HG03354 (cell line): Measurements from ENCODE around the gene SLC5A11.

Experiments used
- ATAC-seq: cut with Tn5 transposase; IDR thresholded peaks from one replicate; pipeline ENCODE4 v1.9.1; 2021; ENCODE audit warnings: mild to moderate bottlenecking; ENCODE audit not compliant: unreplicated experiment, poor library complexity, severe bottlenecking

Gene SLC5A11

GRCh38 chr16:24915019-24915418 lies 69.3 kb downstream of the SLC5A11 start:
- no peak for ATAC-seq

GRCh38 chr16:24915576-24915975 lies 69.8 kb downstream of the SLC5A11 start:
- no peak for ATAC-seq

GRCh38 chr16:24917236-24917635 lies 71.5 kb downstream of the SLC5A11 start:
- ATAC-seq = no peak

DNA sequence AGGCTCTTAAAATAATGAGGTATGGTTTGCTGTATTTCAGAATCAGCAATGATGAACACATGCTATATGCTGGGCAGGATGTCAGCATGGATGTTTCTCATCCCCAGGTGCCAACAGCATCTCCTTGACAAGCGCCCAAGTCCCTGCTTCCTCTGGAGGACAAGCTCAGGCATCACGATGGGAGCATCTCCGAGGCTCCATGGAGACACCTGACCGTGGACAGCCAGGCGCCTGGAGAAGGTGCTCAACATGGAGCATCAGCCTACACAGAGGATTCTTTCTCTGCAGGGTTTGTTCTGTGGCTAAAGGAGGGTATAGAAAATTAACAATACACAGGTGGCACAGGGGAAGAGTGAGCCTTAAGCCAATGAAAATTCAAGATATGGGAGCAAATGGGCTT lies 72.1 kb downstream of the SLC5A11 start:
- ATAC-seq = no peak

DNA sequence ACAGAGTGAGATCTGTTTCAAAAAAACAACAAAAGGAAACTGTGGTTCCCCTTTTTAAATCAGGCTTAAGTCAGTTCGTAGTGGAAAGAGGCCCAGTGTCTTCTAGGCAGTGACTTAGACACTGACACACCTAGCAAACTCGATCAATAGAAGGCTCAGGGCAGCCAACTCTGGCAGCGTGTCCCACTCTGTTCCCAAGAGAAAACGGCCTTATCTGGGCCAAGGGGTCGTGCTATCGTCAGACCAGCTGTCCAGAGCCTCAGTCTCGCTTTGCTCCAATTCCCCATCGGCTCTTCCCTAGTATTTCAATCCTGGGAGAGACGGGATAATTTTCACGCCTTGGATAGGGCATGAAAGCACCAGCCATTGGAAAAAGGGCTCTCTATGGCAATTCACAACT lies 72.9 kb downstream of the SLC5A11 start:
- ATAC-seq = no peak

GRCh38 chr16:24919536-24919935 lies 73.8 kb downstream of the SLC5A11 start:
- ATAC-seq = no peak

DNA sequence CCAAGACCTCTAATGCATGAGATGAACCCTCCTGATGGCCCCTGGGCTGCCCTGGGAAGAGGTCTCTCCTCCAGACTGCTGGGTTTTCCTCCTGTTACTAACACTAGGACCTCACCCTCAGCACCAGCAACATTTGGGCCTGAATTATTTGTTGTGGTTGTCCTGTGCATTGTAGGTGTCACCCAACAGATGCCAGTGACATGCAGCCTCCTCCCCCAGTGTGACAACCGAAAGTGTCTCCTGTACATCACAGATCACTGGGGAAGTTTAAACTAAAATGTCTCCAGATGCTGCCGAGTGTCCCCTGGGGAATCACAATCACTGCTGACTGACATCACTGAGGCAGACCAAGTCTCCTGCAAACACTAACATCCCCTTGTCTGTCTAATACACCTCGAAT lies 74.8 kb downstream of the SLC5A11 start:
- no peak for ATAC-seq

GRCh38 chr16:24921229-24921628 lies 75.5 kb downstream of the SLC5A11 start:
- ATAC-seq = no peak

DNA sequence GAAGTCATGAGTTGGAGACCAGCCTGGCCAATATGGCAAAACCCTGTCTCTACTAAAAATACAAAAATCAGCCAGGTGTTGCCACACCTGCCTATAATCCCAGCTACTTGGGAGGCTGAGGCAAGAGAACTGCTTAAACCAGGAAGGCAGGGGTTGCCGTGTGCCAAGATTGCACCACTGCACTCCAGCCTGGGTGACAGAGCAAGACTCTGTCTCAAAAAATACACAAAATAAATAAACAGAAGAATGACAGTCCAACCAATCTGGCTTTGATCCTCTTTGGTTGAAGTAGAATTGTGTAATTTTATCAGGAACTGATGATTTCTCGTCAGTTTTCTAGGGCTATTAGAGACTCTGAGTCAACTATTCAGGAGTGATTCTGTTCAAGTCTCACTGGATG lies 79.4 kb downstream of the SLC5A11 start:
- ATAC-seq = no peak

GRCh38 chr16:24929409-24929808 lies 83.6 kb downstream of the SLC5A11 start:
- no peak for ATAC-seq

GRCh38 chr16:24930440-24930839 lies 84.7 kb downstream of the SLC5A11 start:
- ATAC-seq = no peak

- no peak for ATAC-seq
These were observed 85.3 kb downstream of the SLC5A11 start for GRCh38 chr16:24931091-24931490.

GRCh38 chr16:24935336-24935735 lies 89.6 kb downstream of the SLC5A11 start:
- ATAC-seq = no peak

GRCh38 chr16:24936151-24936550 lies 90.4 kb downstream of the SLC5A11 start:
- no peak for ATAC-seq

- no peak for ATAC-seq
These were observed 93.5 kb downstream of the SLC5A11 start for GRCh38 chr16:24939224-24939623.

DNA sequence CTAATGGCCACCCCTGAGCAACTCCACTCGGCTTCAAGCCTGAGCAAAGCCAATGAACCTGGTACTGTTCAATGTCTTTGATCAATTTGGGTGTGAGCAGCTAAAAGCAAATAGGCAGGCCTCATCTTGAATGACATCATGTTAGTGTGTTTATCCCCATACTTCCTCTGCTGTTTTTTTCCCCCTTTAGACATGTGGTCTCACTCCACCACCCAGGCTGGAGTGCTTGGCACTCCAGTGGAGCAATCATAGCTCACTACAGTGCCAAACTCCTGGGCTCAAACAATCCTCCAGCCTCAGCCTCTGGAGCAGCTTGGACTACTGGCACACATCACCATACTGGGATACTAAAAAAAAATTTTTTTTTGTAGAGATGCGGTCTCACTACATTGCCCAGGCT lies 94.0 kb downstream of the SLC5A11 start:
- no peak for ATAC-seq

DNA sequence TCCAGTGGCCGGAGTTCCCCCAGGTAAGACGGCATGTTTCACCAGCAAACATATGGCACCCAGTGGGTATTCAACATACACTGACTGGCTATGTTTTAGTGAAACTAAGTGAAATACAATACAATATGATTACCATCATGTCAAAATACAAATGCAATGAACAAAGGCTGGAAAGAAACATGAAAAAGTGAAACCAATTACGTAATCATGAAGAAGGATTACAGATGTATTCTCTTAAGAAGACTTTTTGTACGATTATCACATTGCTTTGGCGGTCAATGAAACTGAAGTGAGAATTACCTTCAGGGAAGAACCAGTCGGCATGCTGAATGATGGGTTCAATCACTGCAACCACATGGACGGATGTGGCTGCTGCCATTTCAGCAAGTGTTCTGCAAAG lies 97.7 kb downstream of the SLC5A11 start:
- ATAC-seq = no peak

- ATAC-seq = no peak
These were observed 98.4 kb downstream of the SLC5A11 start for GRCh38 chr16:24944206-24944605.

DNA sequence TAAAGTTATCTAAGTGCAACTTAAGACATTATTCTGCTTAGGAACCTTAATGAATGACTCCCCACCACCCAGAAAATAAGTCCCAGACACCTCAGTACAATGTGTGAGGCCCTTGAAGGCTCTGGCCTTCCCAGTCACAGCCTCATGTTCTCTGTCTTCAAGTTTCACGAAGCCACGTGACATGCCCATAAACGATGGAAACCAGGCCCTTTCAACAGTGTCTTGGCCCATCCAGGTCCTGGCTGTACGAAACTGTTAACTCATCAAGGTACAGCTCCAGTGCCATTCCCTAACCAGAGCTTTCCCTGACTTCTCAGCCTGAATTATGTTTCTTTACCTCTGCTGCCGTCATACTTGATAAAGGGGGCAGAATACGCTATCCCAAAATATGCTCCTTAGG lies 100.4 kb downstream of the SLC5A11 start:
- ATAC-seq = no peak

GRCh38 chr16:24950275-24950674 lies 104.5 kb downstream of the SLC5A11 start:
- ATAC-seq = no peak

DNA sequence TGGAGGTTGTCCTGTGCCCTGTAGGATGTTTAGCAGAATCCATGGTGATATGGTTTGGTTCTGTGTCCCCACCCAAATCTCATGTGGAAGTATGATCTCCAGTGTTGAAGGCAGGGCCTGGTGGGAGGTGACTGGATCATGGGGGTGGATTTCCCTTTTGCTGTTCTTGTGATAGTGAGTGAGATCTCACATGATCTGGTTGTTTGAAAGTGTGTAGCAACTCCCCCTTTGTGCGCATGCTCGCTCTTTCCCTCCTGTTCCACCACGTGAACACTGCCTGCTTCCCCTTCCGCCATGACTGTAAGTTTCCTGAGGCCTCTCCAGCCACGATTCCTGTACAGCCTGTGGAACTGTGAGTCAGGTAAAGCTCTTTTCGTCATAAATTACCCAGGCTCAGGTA lies 107.5 kb downstream of the SLC5A11 start:
- no peak for ATAC-seq

GRCh38 chr16:24953721-24954120 lies 108.0 kb downstream of the SLC5A11 start:
- ATAC-seq = no peak

DNA sequence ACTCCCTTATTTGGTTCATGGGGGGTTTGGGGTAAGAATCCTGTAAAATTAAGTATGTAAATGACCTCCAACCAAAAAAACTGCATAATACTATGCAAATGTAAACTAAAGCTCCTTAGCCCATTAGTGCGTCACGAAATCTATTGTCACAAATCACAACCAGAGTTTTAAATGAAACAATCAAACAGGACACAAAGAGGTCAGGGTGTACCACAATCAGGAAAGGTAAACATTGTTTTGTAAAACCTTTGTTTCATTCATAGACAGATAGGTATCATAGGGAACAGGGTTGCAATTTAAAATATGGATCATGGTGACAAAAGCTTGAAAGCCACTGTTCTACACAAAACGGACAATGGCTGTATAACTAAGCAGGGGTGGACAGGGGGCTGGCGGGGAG lies 108.4 kb downstream of the SLC5A11 start:
- no peak for ATAC-seq
